Measurements from ENCODE around the gene FLNB.

Gene FLNB

GRCh38 chr3:58141766-58142345 lies 133.6 kb downstream of the FLNB start:
- ChIA-PET POLR2A (ENCODE audit: low non-redundant PET) (no interaction called here), CTCF (no interaction called here)
- TF ChIP-seq CTCF (conservative IDR thresholded peaks at IDR 0.05; ENCODE audit: low read depth): no peak
- DNase-seq (ENCODE audit: low spot score): no peak
- H3K27ac ChIP-seq: peak overlapping the region; percentile 27

GRCh38 chr3:58143417-58144055 lies 135.3 kb downstream of the FLNB start:
- peak overlapping the region; percentile 12; the same call in 1 of the 2 replicates for H3K27ac ChIP-seq
- CTCF ChIA-PET: no interaction called here
- DNase-seq (ENCODE audit: low spot score): no peak
- TF ChIP-seq CTCF (conservative IDR thresholded peaks at IDR 0.05; ENCODE audit: low read depth): no peak
- POLR2A ChIA-PET (ENCODE audit: low non-redundant PET): no interaction called here

GRCh38 chr3:58144478-58145325 lies 136.5 kb downstream of the FLNB start:
- no peak for DNase-seq (ENCODE audit: low spot score)
- CTCF ChIA-PET: no interaction called here
- POLR2A ChIA-PET (ENCODE audit: low non-redundant PET): no interaction called here
- TF ChIP-seq CTCF (conservative IDR thresholded peaks at IDR 0.05; ENCODE audit: low read depth): no peak
- no peak overlapping the region for H3K27ac ChIP-seq

- no peak for TF ChIP-seq CTCF (conservative IDR thresholded peaks at IDR 0.05; ENCODE audit: low read depth)
- ChIA-PET CTCF (no interaction called here), POLR2A (ENCODE audit: low non-redundant PET) (no interaction called here)
- H3K27ac ChIP-seq: no peak overlapping the region
- no peak for DNase-seq (ENCODE audit: low spot score)
Measured at GRCh38 chr3:58148049-58148448, 139.8 kb downstream of the FLNB start.

GRCh38 chr3:58150130-58150809 lies 142.0 kb downstream of the FLNB start:
- ChIA-PET CTCF (interaction anchor here (0.6 to 0.8 kb wide), 2 partner anchors 17 to 27 kb away, joined by 6 to 10 read pairs; no protein-coding TSS in a partner anchor), POLR2A (ENCODE audit: low non-redundant PET) (no interaction called here)

More at GRCh38 chr3:58150130-58150809, 142.0 kb downstream of the FLNB start:
- TF ChIP-seq CTCF (conservative IDR thresholded peaks at IDR 0.05; ENCODE audit: low read depth): no peak
- no peak for DNase-seq (ENCODE audit: low spot score)
- peak overlapping the region; percentile 24; the same call in 1 of the 2 replicates for H3K27ac ChIP-seq
